Endothelial cell of umbilical vein (primary cell): Measurements from ENCODE around the gene PTPRD. TPM values are rescaled to one million over a fixed set of nuclear protein-coding genes. Genes with fewer than 3 reads are reported as not detected.

Source experiments
- BruUV-seq: library from RNA; stranded (reverse); fragments of 400-500 nt; replicated peaks from 2 replicates; lab custom pipeline; 2021; lab: Mats Ljungman, UMichigan
- CTCF ChIA-PET: fragments of 300-600, 350-600 bp; sonication (Branson Sonifier 250); formaldehyde crosslinking; loops from one replicate; lab custom pipeline; 2021; ENCODE audit warnings: antibody characterized with exemption, inconsistent platforms; lab: Charles Lee
- POLR2A ChIA-PET: fragments of 300-600, 350-600 bp; sonication (Branson Sonifier 250); formaldehyde crosslinking; loops from one replicate; lab custom pipeline; 2021; ENCODE audit warnings: antibody characterized with exemption, inconsistent platforms; lab: Charles Lee
- DNase-seq: peaks from one replicate; pipeline ENCODE4 v3.0.0-alpha.2; 2011; ENCODE audit warnings: low read depth, low spot score
- FAIRE-seq: peaks from 2 replicates; lab custom pipeline; 2011; peaks lifted over from hg19 to GRCh38; lab: Jason Lieb, UNC
- H2AFZ ChIP-seq: 2 replicates; pipeline ENCODE4 v1.6.0; 2012; ENCODE audit warnings: low read depth, low read length, control low read depth, inconsistent platforms
- H3K27ac ChIP-seq: 2 replicates; pipeline ENCODE4 v1.5.1; 2011; ENCODE audit warnings: low read depth, mild to moderate bottlenecking, control low read depth, low read length, moderate library complexity; ENCODE audit not compliant: insufficient read depth
- H3K27me3 ChIP-seq, 2 experiments: 2 replicates each; pipeline versions ENCODE4 v1.6.0 to v1.6.1; 2011; ENCODE audit warnings: low read length in 2 of 2, mixed read lengths in 1 of 2; ENCODE audit not compliant: control insufficient read depth in 2 of 2, insufficient read depth in 2 of 2
- H3K36me3 ChIP-seq, 2 experiments: 2 replicates in 1 of 2; 3 replicates in 1 of 2; pipeline ENCODE4 v1.5.1; 2011; ENCODE audit warnings: low read length in 2 of 2, mild to moderate bottlenecking in 1 of 2, moderate library complexity in 1 of 2; ENCODE audit not compliant: control insufficient read depth in 2 of 2, insufficient read depth in 2 of 2; ENCODE audit errors: extremely low read depth in 1 of 2
- H3K4me1 ChIP-seq: 3 replicates; pipeline ENCODE4 v1.5.1; 2011; ENCODE audit warnings: mild to moderate bottlenecking, low read length; ENCODE audit not compliant: control insufficient read depth, insufficient read depth; ENCODE audit errors: extremely low read depth
- H3K4me2 ChIP-seq: 2 replicates; pipeline ENCODE4 v1.6.1; 2011; ENCODE audit warnings: low read length, control low read depth, mixed read lengths; ENCODE audit not compliant: insufficient read depth
- H3K4me3 ChIP-seq, 3 experiments: fragments of 200-600 bp in 1 of 3; sonication (generic), shearing (Covaris generic) in 1 of 3; replicated peaks in 1 of 3; 2 replicates each; pipeline ENCODE4 v1.5.1; 2011 to 2016; ENCODE audit warnings: control low read depth in 3 of 3, low read length in 3 of 3, mild to moderate bottlenecking in 2 of 3, inconsistent platforms in 1 of 3, low read depth in 1 of 3, moderate library complexity in 1 of 3; ENCODE audit not compliant: insufficient read depth in 1 of 3
- H3K79me2 ChIP-seq: 2 replicates; pipeline ENCODE4 v1.6.0; 2012; ENCODE audit warnings: low read length, inconsistent platforms; ENCODE audit not compliant: control insufficient read depth, insufficient read depth
- H3K9ac ChIP-seq: replicated peaks from 2 replicates; pipeline ENCODE3; 2011; ENCODE audit warnings: low read length, control low read depth; ENCODE audit not compliant: insufficient read depth; ENCODE audit errors: extremely low read depth
- H3K9me1 ChIP-seq: replicated peaks from 3 replicates; pipeline ENCODE4 v1.6.0; 2011; ENCODE audit warnings: mild to moderate bottlenecking, low read length; ENCODE audit not compliant: control insufficient read depth, insufficient read depth; ENCODE audit errors: extremely low read depth
- H3K9me3 ChIP-seq: replicated peaks from 2 replicates; pipeline ENCODE4 v1.5.1; 2012; ENCODE audit warnings: low read length, inconsistent platforms; ENCODE audit not compliant: control insufficient read depth, insufficient read depth
- H4K20me1 ChIP-seq: replicated peaks from 2 replicates; pipeline ENCODE3; 2011; ENCODE audit warnings: mild to moderate bottlenecking, low read length; ENCODE audit not compliant: control insufficient read depth, insufficient read depth; ENCODE audit errors: extremely low read depth
- CTCF ChIP-seq, 2 donors: IDR thresholded peaks; 1 replicate in 1 of 2; 2 replicates in 1 of 2; pipeline ENCODE4 v1.5.1; 2011; ENCODE audit warnings: low read length in 2 of 2, mild to moderate bottlenecking in 2 of 2, moderate library complexity in 2 of 2, control low read depth in 1 of 2, inconsistent platforms in 1 of 2, low read depth in 1 of 2; ENCODE audit not compliant: insufficient read depth in 1 of 2; ENCODE audit errors: extremely low read depth in 1 of 2
- EZH2 ChIP-seq: IDR thresholded peaks from 2 replicates; pipeline ENCODE4 v1.6.1; 2012; ENCODE audit warnings: borderline replicate concordance, low read depth, mild to moderate bottlenecking, moderate library complexity, low read length, inconsistent platforms; ENCODE audit not compliant: severe bottlenecking
- FOS ChIP-seq: IDR thresholded peaks from 2 replicates; pipeline ENCODE4 v1.6.1; 2011; ENCODE audit warnings: mild to moderate bottlenecking, low read length, moderate library complexity, borderline replicate concordance; ENCODE audit not compliant: insufficient read depth
- GATA2 ChIP-seq: IDR thresholded peaks from 2 replicates; pipeline ENCODE4 v1.7.0; 2011; ENCODE audit warnings: low read depth, mild to moderate bottlenecking, moderate library complexity, mixed read lengths, low read length; ENCODE audit not compliant: insufficient read length, insufficient read depth
- JUN ChIP-seq: IDR thresholded peaks from 2 replicates; pipeline ENCODE4 v1.6.1; 2011; ENCODE audit warnings: borderline replicate concordance, low read depth; ENCODE audit not compliant: insufficient read length, insufficient read depth
- MAX ChIP-seq: IDR thresholded peaks from 2 replicates; pipeline ENCODE4 v1.6.1; 2011; ENCODE audit not compliant: insufficient read depth, insufficient read length
- MYC ChIP-seq: IDR thresholded peaks from one replicate; pipeline ENCODE4 v1.6.1; 2011; ENCODE audit warnings: mild to moderate bottlenecking, low read depth, low read length
- POLR2A ChIP-seq: IDR thresholded peaks from 2 replicates; pipeline ENCODE4 v1.6.1; 2012; ENCODE audit warnings: low read depth, mild to moderate bottlenecking, control low read depth, low read length
- POLR2AphosphoS5 ChIP-seq: IDR thresholded peaks from 2 replicates; pipeline ENCODE4 v1.6.1; 2012; ENCODE audit warnings: low read depth, mild to moderate bottlenecking, control low read depth, low read length, moderate library complexity; ENCODE audit not compliant: insufficient read depth
- dilution Hi-C: fragments of 300-500 bp; cut with MboI; formaldehyde crosslinking; loops from one replicate; pipeline ENCODE4 v1.15.0; 2019; ENCODE audit warnings: low sequenced_read_pairs; ENCODE audit not compliant: extremely low pct_ligation_motif_present
- intact Hi-C: fragments of 100-400 bp; cut with micrococcal nuclease; formaldehyde crosslinking; loops from one replicate; pipeline ENCODE4 v1.10.0; 2022
- polyA plus RNA-seq, 4 experiments: library from polyadenylated mRNA; depleted of rRNA in 3 of 4; stranded (reverse) in 3 of 4; unstranded in 1 of 4; fragments of >200 nt; gene quantifications; 2 replicates each; pipeline versions ENCODE4 v1.2.1 to v1.2.3, GENCODE V29; 2011 to 2012; ENCODE audit warnings: missing spikeins in 1 of 4
- total RNA-seq: library from RNA; stranded (reverse); gene quantifications from 2 replicates; pipeline ENCODE4 v1.2.3, GENCODE V29; 2021

Gene PTPRD
- total and polyA plus RNA-seq, 2 donors (not counting 3 experiments of a cell fraction or from before 2014, with no cell fraction given) = 5.5 to 5.7 TPM

- dilution Hi-C loops (no loop called here), intact Hi-C loops (no loop called here)
- ChIA-PET POLR2A (no interaction called here), CTCF (no interaction called here)
- FAIRE-seq (no peak), DNase-seq (no peak)
- no TSS peak for BruUV-seq
- no peak for TF ChIP-seq MYC
- no peak for TF ChIP-seq POLR2AphosphoS5
- TF ChIP-seq FOS = no peak
- Histone ChIP-seq H3K9me1 (no peaks in the 10 kb centered on the region), H3K4me2 (no peak overlapping the region), H3K36me3 (no peaks in the 10 kb centered on the region), H3K9ac (no peak overlapping the region), H3K27me3 (no peaks in the 10 kb centered on the region), H3K9me3 (no peaks in the 10 kb centered on the region), H3K4me3 (no peak overlapping the region), H3K79me2 (no peaks in the 10 kb centered on the region), H4K20me1 (no peaks in the 10 kb centered on the region), H3K27ac (no peak overlapping the region), H2AFZ (no peak overlapping the region), H3K4me1 (no peaks in the 10 kb centered on the region)
Measured at GRCh38 chr9:8552732-8553131, 2060.1 kb downstream of the PTPRD start.

GRCh38 chr9:8549214-8549613 lies 2063.6 kb downstream of the PTPRD start:
- no peaks in the 10 kb centered on the region for H3K9me3 ChIP-seq
- no peaks in the 10 kb centered on the region for H3K4me1 ChIP-seq
- intact Hi-C loops = no loop called here
- no peaks in the 10 kb centered on the region for H3K36me3 ChIP-seq
- ChIA-PET POLR2A (no interaction called here), CTCF (no interaction called here)
- TF ChIP-seq GATA2 (no peak), JUN (no peak), POLR2AphosphoS5 (no peak), EZH2 (no peak), POLR2A (no peak), MAX (no peak), MYC (no peak), CTCF (IDR thresholded peaks at IDR 0.05; ENCODE audit: extremely low read depth in 1 of 2, insufficient read depth in 1 of 2, low read depth in 1 of 2, low read length in 2 of 2) (no peak), FOS (no peak)
- no peak for FAIRE-seq
- H4K20me1 ChIP-seq = no peaks in the 10 kb centered on the region
- no peak overlapping the region for H2AFZ ChIP-seq
- no peak overlapping the region for H3K9ac ChIP-seq
- H3K4me2 ChIP-seq = no peak overlapping the region
- DNase-seq = no peak
- H3K4me3 ChIP-seq = no peak overlapping the region
- no peaks in the 10 kb centered on the region for H3K27me3 ChIP-seq
- BruUV-seq = no TSS peak
- dilution Hi-C loops = no loop called here
- H3K79me2 ChIP-seq = no peaks in the 10 kb centered on the region
- H3K9me1 ChIP-seq = no peaks in the 10 kb centered on the region
- no peak overlapping the region for H3K27ac ChIP-seq
